Endothelial cell of coronary artery (primary cell): ENCODE results near the gene ZNF219. TPM values are rescaled to one million over a fixed set of nuclear protein-coding genes. Genes with fewer than 3 reads are reported as not detected.

Experiments
- total RNA-seq: library from RNA; depleted of rRNA; stranded (reverse); fragments of >200 nt; gene quantifications from 2 replicates; pipeline ENCODE4 v1.2.3, GENCODE V29; 2014

Gene ZNF219
- 2.5 and 2.8 TPM in 2 replicates for total RNA-seq

GRCh38 chr14:21098076-21098891 is at the start of gene ZNF219:
Gene ZNF219, minus strand, starts transcription at chr14:21098655. Its CDS starts 5,064 bp downstream, at chr14:21093591.

GRCh38 chr14:21100931-21101330 is 2.5 kb upstream of the ZNF219 start, which contains the start of gene TMEM253:
Gene TMEM253, plus strand, starts transcription at chr14:21101066. Its CDS starts 278 bp downstream, at chr14:21101344.

GRCh38 chr14:21070083-21070609 is 28.3 kb downstream of the ZNF219 start, which contains the start of gene ARHGEF40:
Gene ARHGEF40, plus strand, starts transcription at chr14:21070304. Its CDS starts 93 bp downstream, at chr14:21070397.

GRCh38 chr14:21057803-21058675 is 40.4 kb downstream of the ZNF219 start, which contains the start of gene RNASE8:
Gene RNASE8, plus strand, starts transcription at chr14:21057822. Its CDS starts 71 bp downstream, at chr14:21057893.

GRCh38 chr14:21041676-21042433 is 56.6 kb downstream of the ZNF219 start, which contains the start of gene RNASE7:
Gene RNASE7, plus strand, starts transcription at chr14:21042362. Its CDS starts 631 bp downstream, at chr14:21042993.

Other genes with a start within 250 kb of the ZNF219 start
- gene RNASE3, start 207.3 kb downstream of the ZNF219 start, total RNA-seq = not detected in 2 replicates
- gene RNASE2, start 143.2 kb downstream of the ZNF219 start, total RNA-seq = not detected in 2 replicates
- 24.1 and 24.5 TPM in 2 replicates for gene METTL17, start 108.7 kb downstream of the ZNF219 start, total RNA-seq
- gene SLC39A2, start 99.4 kb downstream of the ZNF219 start, total RNA-seq = not detected in 2 replicates
- gene NDRG2, start 73.6 kb downstream of the ZNF219 start, total RNA-seq = 0.09 TPM in 1 of 2 replicates, not detected in the other
- gene TPPP2, start 68.4 kb downstream of the ZNF219 start, total RNA-seq = not detected in 2 replicates
- gene RNASE13, start 63.8 kb downstream of the ZNF219 start, total RNA-seq = not detected in 2 replicates
- gene RNASE7, start 56.3 kb downstream of the ZNF219 start, total RNA-seq = not detected in 2 replicates
- gene RNASE8, start 40.8 kb downstream of the ZNF219 start, total RNA-seq = not detected in 2 replicates
- 4.2 and 12.1 TPM in 2 replicates for gene ARHGEF40, start 28.4 kb downstream of the ZNF219 start, total RNA-seq
- gene TMEM253, start 2.4 kb upstream of the ZNF219 start, total RNA-seq = not detected in 2 replicates
- not detected in 2 replicates for gene OR5AU1, start 57.4 kb upstream of the ZNF219 start, total RNA-seq
- 644 and 806 TPM in 2 replicates for gene HNRNPC, start 170.8 kb upstream of the ZNF219 start, total RNA-seq
- gene RPGRIP1, start 181.4 kb upstream of the ZNF219 start, total RNA-seq = not detected in 2 replicates